Lower leg skin (tissue), 3 donors: ENCODE measurements around the gene FGL2.

ENCODE experiments used
- POLR2A ChIP-seq, 2 donors: fragments of 450-650 bp; IDR thresholded peaks; one replicate each; pipeline ENCODE4 v1.6.1; 2016 to 2017; ENCODE audit warnings: antibody characterized with exemption in 2 of 2, mild to moderate bottlenecking in 1 of 2, moderate library complexity in 1 of 2
- TF ChIP-seq, protein P1 (sequence below), 3 donors: fragments of 450-650 bp; IDR thresholded peaks; one replicate each; pipeline ENCODE4 v1.5.1; 2016; ENCODE audit warnings: antibody characterized with exemption in 3 of 3, mild to moderate bottlenecking in 3 of 3, moderate library complexity in 2 of 3

GRCh38 chr7:77209479-77210139 is 10.0 kb upstream of the FGL2 start:
- TF ChIP-seq, protein P1, sequence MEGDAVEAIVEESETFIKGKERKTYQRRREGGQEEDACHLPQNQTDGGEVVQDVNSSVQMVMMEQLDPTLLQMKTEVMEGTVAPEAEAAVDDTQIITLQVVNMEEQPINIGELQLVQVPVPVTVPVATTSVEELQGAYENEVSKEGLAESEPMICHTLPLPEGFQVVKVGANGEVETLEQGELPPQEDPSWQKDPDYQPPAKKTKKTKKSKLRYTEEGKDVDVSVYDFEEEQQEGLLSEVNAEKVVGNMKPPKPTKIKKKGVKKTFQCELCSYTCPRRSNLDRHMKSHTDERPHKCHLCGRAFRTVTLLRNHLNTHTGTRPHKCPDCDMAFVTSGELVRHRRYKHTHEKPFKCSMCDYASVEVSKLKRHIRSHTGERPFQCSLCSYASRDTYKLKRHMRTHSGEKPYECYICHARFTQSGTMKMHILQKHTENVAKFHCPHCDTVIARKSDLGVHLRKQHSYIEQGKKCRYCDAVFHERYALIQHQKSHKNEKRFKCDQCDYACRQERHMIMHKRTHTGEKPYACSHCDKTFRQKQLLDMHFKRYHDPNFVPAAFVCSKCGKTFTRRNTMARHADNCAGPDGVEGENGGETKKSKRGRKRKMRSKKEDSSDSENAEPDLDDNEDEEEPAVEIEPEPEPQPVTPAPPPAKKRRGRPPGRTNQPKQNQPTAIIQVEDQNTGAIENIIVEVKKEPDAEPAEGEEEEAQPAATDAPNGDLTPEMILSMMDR (IDR thresholded peaks at IDR 0.05) = no peak
- no peak for TF ChIP-seq POLR2A (IDR thresholded peaks at IDR 0.05)
